D341Med (cell line): ENCODE measurements around the gene SLC6A19.
"Not testable (repeated sequence)": the region's sequence is repeated elsewhere in the genome, so short reads cannot be mapped to it uniquely, and the experiment has no call there.

Experiments used
- DNase-seq: peaks from one replicate; pipeline ENCODE4 v3.0.0; 2012; ENCODE audit warnings: low spot score

The SLC6A19 gene

DNA sequence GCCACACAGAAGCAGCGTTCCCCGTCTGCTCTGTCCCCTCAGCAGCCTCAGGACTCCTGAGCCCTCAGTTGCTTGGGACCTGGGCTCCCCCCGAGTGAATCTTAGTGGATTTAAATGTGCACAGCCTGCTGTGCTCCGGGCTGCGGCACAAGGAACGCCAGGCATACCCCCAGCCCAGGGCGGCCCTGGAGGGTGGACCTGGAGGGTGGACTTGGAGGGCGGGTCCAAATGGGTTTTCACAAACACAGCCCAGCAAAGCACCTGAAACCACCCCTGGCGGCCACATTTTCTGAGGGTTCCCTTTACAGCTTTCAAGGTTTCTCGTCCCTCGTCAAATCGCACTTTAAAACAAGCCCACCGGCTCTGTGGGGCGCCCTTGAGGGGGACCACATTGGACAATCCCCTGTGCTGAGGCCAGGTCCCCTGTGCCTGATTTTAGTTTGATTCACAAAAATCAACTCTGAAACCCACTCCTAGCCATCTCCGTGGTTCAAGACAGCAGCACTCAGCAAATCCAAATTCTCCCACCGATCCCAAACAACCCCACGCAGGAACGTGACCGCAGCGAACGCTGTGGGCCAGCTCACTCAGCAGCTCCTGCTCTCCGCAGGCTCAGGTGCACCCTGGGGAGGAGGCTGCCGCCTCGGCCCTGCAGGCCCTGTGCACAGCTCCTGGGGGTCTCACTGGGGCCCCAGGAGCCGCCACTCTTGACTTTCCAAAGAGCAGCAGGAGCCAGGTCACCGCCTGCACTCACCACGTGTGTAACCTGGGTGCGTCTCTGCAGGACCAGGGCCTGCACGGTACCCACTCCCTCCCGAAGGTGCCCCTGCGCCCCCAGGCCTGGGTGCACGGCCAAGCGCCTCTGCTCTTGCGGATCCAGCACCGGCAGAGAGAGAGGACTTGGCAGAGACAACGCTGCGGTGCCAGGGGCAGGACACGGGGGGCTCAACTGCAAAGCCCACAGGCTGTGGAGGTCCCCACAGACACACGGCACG is 64.4 kb downstream of the SLC6A19 start:
- no peak for DNase-seq

DNA sequence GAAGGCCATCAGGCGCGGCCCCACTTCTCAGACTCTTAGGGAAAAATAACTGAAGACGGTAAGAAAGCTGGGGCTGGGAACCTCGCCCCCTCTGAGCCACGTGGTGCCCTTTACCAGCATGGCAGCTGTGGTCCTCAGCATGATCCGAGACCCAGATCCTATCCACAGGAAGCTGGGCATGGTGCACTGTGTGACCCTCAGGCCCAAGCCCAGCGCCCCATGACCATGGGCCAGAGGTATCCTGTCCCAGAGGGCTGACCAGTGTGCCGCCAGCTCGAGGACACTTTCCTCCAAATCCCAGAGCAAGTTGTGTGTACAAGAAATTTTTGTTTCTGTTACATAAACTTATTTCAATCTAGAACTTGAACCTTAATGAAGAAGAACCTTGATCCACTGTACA is 65.4 kb downstream of the SLC6A19 start:
- no peak for DNase-seq

DNA sequence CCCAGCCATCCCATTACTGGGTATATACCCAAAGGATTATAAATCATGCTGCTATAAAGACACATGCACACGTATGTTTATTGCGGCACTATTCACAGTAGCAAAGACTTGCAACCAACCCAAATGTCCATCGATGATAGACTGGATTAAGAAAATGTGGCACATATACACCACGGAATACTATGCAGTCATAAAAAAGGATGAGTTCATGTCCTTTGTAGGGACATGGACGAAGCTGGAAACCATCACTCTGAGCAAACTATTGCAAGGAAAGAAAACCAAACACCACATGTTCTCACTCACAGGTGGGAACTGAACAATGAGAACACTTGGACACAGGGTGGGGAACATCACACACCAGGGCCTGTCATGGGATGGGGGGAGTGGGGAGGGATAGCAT is 66.1 kb downstream of the SLC6A19 start:
- DNase-seq = not testable (repeated sequence)

DNA sequence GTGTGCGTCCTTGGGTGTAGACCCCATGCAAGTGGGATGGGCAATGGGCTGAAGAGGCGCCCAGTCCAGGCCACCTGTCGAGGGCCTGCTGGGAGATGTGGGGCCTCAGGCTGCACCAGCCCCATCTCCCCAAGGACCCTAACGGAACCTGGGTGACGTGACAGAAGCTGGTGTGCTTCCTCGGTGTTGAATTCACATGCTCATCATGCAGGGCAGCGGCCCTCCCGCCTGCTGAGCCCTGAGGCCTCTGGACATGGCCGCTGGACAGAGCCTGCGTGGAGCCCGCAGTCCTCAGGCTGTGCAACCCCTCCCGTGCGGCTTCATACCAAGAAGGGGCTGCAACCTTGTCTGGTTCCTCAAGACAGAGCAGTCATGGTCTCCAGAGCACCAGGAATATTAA is 66.7 kb downstream of the SLC6A19 start:
- DNase-seq = no peak

DNA sequence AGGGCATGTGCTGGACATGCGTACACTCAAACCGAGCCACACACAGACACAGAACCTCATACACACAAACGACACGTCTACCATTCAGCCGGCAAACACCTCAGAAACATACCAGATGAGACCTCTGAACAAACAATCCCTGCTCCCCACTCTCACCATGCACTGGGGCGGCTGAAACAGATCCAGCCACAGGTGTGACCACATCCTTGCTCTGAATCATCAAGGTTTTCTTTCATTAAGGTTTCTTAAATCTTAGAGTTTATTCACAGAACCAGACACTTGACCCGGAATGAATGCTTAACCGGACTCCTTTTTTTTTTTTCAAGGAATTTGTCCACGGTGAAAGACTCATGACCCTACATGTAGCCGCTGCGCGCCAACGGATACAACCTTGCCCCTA is 67.3 kb downstream of the SLC6A19 start:
- DNase-seq = no peak

- DNase-seq = no peak
Observed at GRCh38 chr5:1270426-1270825, 69.0 kb downstream of the SLC6A19 start.

GRCh38 chr5:1270933-1271914 is 69.8 kb downstream of the SLC6A19 start:
- DNase-seq = no peak

DNA sequence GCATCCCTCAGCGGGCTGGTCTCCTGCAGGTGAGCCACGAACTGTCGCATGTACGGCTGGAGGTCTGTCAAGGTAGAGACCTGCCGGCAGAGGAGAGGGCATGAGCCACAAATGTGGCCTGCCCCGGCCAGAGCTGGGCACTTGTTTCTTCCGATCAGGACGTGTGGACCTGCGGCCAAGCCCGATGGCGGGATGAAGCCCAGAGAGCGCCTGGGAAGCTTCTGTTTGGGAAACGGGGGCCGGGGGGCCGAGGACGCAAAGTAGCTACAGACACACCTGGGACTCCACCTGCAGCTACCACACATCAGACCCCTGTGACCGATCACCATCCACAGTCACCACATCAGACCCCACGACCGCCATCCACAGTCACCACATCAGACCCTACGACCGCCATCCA is 70.8 kb downstream of the SLC6A19 start:
- no peak for DNase-seq

- DNase-seq = no peak
Observed at GRCh38 chr5:1273745-1274144, 72.3 kb downstream of the SLC6A19 start.

GRCh38 chr5:1274471-1274870 is 73.1 kb downstream of the SLC6A19 start:
- no peak for DNase-seq
